Inflammatory macrophage treated with lipopolysaccharide for 4 hours (primary cell): ENCODE data around the gene FZD10.

Experiments
- DNase-seq: peaks from one replicate; pipeline ENCODE4 v3.0.0-alpha.2; 2020

Gene FZD10

DNA sequence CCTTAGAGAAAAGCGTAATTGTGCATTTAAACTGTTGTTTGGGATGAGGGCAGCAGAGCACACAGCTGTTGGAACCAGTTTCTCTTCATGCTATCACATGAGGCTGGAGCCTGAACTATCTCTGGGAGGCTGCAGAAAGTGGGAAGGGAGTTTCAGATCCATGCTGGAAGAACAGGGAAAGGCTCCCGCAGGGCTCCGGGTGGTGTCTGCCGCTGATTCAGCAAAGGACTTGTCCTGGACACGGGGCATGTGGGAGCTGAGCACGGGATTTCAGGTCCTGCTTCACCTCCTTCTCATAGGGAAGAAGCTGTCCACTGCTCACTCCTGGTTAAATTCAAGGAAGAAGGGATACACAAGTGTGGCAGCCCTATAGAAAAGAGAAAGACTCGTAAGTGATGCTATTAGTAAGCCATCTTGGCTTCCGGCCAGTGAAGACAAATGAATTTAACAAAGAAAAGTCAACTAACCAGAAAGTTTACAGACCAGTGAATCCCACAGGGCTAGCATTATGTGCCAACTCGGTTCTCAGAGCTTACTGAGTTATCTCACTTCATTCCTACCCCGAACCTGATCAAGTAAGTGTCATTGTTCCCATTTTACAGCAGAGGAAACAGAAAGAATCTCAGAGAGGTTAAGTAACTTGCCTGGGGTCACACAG is 6.7 kb upstream of the FZD10 start:
- no peak for DNase-seq

DNA sequence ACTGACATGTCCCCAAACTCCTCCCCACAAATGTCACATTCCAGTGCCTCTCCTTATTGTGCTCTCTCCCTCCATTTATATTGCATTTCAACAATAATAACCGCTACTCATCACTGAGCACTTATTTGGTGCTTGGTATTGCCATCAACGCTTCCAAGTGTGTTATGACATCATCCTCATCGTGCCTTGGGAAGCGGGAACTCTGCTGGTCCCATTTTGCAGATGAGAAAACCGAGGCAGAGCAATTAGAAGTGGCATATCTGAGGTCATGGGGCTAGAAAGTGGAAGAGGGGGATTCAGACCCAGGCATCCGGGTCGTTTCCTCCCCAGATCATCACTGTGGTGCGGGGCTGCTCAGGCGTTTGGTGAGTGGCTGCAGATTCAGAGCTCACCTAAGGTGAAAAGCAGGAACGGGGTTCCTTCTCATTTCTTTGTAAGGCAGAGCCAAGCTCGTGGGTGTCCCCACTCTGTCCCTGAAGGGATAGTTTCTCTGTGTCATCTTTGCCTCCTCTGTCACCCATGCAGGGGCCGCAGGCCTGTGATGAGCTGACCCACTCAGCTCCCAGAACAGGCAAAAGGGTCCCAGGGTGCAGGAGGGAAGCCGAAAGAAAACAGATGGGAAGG is 5.5 kb upstream of the FZD10 start:
- no peak for DNase-seq

DNA sequence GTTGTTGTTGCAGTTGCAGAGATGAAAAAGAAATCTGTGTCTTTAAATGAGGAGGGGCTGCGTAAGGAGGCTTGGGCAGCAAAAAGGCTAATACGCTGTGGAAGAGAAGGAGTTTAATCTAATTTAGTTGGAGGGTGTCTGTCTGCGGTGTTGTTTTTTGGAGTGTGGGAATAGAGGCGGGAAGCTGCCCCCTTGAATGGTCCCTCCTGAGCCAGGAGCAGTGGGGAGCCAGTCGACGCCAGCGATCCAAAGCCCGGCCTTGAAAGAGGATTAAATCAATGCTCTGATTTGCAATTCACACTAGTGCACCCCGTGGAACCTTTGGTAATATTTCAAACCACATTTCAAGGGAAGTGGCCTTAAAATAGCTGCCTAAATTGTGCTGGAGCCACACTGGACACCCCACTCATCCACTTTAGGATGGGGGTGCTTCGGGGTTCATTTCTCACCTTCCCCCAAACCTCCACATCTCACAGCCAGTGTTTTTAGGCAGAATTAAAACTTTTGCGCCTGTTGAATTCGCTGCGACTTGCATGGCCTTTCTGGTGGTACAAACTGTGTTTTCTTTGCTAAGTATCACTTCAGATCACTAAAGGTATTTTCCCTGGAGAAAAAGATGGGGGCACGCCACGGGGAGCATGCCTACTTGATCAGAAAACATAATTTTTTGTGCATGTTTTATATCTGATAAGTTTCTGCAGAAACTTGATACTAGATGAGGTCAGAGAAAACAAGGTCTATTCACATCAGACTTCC is 4.1 kb upstream of the FZD10 start:
- no peak for DNase-seq

DNA sequence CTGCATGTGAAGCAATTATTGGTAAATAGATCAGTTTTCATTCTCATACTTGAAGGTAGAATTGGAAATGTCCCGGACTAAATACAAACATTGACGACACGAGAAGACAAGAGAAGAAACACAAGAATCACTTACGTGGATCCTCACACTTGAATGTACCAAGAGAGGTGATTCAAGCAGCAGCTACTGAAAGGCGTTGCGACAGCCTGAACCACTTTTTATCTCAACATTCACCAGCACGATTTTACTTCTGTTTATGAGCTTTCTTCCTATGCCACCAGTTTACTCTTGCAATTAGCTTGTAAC is 3.6 kb upstream of the FZD10 start:
- DNase-seq, result no peak

DNA sequence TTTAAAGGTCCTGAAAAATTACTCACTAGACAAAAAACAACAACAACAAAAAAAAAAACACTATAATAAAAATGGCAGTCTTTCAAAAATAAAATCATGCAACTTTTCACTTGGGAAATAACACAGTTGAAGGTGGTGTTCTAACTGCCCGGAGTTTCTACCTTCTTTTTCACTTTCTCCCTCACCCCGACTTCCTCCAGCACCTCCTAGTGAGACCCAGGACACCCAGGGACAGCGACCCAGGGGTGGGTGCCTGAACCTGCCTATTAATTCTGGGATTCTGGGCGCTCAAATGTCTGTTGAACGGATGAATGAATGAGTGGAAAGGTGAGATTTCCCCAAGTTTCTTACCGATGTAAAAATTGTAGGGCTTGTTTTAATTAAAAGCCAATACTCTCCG is 2.0 kb upstream of the FZD10 start:
- DNase-seq, result no peak

DNA sequence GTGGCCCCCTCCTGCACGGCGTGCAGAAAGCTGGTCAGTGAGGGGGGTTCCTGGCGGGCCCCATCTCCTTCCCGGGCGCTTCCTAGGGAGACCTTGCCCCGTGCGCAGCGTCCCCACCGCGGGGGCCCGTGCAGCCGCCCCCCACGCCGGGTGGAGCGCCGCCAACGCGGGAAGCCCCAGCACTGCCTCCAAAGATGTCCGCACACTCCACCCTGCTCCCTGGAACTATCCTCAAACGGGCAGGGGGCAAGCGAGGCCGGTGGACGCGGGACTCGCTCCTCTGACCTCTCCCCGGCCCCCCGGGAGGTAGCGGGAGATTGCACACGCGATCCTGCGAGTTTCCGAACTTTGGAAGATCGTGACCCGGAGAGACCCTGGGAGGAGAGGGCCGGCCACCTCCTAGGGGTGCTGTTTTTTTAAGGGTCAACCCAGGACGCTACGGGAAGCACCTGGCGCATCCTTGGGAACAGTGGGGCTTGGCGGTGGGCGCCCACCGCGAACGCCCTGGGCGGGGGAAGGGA is 1.5 kb upstream of the FZD10 start:
- no peak for DNase-seq

DNA sequence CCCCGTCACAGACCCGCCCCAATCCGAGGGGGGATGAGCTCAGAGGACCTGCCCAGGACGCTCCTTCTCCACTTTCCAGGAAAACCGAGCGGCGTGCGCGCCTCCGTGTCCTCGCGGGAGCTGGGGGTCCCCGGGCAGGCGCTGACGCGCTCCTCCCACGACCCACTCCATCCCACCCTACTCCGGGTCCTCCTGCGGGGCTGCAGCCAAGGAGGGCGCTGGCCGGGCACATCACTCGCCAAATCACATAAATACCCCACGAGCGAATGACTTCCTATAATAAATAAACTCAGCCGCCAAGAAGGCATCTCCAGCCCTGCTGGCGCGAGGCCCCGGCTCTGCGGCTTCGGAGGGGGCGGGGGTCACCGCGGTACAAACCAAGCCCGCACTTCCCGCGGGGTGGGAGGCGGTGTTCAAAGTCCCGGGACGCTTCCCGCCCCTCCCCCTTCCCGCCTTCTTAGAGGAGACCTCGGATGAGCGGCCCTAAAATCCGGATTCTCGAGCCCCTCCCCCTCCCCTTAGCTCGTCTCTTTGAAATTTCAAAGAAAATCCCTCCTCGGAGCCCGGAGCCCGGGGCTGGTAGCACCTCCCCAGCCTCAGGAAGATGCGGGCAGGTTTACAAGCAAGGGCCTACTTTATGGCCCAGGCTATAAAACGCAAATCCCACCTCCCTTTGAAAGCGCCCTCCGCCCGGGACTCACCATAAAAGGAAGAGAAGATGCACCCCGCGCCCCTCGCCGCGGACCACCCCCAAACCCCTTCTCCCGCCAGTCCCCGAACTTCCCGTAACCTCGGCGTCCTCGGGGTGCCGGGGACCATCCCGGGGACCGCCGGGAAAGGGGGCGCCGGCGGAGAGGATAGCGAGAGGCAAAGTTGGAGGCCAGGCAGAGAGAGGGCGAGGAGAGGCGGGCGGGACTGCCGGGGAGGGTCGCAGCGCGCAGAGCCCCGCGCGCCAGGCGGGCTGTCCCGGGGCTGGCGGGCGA is 712 bp upstream of the FZD10 start:
- no peak for DNase-seq

DNA sequence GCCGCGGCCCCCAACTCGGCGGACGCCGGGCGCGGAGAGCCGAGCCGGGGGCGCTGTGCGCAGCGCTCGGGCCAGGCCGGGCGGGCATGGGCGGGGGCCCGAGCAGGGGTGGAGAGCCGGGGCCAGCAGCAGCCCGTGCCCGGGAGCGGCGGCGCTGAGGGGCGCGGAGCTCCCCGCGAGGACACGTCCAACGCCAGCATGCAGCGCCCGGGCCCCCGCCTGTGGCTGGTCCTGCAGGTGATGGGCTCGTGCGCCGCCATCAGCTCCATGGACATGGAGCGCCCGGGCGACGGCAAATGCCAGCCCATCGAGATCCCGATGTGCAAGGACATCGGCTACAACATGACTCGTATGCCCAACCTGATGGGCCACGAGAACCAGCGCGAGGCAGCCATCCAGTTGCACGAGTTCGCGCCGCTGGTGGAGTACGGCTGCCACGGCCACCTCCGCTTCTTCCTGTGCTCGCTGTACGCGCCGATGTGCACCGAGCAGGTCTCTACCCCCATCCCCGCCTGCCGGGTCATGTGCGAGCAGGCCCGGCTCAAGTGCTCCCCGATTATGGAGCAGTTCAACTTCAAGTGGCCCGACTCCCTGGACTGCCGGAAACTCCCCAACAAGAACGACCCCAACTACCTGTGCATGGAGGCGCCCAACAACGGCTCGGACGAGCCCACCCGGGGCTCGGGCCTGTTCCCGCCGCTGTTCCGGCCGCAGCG is 639 bp downstream of the FZD10 start:
- DNase-seq, result no peak

DNA sequence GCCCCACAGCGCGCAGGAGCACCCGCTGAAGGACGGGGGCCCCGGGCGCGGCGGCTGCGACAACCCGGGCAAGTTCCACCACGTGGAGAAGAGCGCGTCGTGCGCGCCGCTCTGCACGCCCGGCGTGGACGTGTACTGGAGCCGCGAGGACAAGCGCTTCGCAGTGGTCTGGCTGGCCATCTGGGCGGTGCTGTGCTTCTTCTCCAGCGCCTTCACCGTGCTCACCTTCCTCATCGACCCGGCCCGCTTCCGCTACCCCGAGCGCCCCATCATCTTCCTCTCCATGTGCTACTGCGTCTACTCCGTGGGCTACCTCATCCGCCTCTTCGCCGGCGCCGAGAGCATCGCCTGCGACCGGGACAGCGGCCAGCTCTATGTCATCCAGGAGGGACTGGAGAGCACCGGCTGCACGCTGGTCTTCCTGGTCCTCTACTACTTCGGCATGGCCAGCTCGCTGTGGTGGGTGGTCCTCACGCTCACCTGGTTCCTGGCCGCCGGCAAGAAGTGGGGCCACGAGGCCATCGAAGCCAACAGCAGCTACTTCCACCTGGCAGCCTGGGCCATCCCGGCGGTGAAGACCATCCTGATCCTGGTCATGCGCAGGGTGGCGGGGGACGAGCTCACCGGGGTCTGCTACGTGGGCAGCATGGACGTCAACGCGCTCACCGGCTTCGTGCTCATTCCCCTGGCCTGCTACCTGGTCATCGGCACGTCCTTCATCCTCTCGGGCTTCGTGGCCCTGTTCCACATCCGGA is 1.4 kb downstream of the FZD10 start:
- no peak for DNase-seq

DNA sequence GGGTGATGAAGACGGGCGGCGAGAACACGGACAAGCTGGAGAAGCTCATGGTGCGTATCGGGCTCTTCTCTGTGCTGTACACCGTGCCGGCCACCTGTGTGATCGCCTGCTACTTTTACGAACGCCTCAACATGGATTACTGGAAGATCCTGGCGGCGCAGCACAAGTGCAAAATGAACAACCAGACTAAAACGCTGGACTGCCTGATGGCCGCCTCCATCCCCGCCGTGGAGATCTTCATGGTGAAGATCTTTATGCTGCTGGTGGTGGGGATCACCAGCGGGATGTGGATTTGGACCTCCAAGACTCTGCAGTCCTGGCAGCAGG is 1.9 kb downstream of the FZD10 start:
- DNase-seq, result no peak

DNA sequence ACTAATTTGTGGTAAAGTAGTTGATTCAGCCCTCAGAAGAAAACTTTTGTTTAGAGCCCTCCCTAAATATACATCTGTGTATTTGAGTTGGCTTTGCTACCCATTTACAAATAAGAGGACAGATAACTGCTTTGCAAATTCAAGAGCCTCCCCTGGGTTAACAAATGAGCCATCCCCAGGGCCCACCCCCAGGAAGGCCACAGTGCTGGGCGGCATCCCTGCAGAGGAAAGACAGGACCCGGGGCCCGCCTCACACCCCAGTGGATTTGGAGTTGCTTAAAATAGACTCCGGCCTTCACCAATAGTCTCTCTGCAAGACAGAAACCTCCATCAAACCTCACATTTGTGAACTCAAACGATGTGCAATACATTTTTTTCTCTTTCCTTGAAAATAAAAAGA is 2.7 kb downstream of the FZD10 start:
- no peak for DNase-seq

DNA sequence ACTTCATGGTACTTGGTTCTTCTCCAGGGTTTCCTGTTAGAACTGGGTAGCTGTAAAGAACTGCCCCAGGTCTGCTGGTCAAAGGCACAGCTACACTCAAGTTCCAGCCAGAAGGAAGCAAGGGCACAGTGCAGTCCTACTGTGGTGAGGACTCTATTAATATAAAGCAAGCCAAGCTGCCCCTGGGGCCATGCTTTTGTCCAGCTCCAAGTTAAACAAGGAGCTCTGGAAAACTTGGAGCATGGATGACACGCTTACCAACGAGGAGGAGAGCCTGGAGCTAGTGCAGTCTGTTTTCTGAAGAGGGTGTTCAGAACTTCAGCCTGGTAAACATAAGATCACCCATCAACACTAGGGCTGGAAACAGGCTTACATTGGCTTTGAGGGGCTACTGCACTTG is 4.0 kb downstream of the FZD10 start:
- no peak for DNase-seq

DNA sequence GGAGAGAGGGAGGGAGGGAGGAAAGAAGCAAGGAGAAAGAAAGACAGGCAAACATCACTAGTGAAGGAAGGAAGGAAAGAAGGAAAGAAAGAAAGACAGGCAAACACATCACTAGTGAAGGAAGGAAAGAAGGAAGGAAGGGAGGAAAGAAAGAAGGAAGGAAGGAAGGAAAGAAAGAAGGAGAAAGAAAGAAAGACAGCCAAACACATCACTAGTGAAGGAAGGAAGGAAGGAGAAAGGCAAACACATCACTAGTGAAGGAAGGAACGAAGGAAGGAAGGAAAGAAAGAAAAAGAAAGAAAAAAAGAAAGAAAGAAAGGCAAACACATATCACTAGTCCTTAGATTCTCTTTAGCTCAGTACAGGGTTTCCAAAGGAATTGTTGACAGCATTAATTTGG is 5.3 kb downstream of the FZD10 start:
- DNase-seq, result no peak

DNA sequence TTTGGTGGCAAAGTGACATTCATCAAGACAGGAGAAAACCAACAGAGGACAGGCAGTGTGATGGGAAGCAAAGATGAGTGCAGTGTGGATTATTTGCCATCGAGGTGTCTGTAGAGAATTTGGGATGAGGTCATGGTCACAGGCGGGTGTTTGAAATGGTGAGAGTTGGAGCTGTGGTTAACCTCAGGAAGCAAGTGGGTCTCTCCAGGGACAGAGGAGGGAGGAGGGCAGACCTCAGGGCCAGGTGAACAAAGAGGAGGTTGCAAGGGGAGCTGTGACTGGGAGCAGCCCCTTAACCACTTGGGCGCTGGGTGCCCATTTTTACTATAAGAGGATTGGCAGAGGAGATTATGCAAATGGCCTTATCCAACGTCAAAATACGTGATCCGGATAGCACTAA is 7.0 kb downstream of the FZD10 start:
- DNase-seq, result no peak

DNA sequence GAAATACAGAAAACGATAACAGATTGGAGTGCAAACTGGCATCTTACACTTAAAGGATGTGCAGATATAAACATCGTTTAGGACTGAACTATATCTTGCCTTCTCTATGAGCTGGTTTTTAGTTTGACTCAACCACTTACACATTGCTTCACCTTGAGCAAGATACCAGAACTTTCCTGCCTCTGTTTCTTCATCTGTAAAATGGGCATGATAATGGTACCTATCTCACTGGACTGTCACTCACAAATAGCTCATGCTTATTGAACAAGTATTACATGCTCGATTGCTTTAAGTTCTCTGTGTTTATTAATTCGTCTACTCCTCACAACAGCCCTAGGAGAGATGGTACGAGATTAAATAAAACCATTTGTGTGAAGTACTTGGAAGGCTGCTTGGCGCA is 7.7 kb downstream of the FZD10 start:
- no peak for DNase-seq

DNA sequence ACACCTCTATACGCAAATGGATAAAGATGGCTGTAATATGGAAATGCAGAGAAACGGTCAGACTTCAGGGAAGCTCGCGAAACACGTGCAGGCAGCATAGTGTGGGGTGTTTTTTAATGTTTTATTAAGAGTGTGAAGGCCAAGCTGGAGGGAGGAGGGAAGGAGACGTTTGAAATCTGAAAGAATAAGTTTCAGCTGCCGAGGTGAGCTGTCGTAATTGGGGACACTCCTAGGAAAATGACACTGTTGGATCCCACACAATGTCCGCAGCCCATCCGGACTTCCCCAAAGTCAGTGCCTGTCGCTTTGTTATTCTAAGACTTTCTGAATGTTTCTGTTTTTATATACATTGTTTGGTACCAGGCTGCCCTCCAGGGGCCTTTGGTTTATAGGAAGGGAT is 8.3 kb downstream of the FZD10 start:
- DNase-seq, result no peak

DNA sequence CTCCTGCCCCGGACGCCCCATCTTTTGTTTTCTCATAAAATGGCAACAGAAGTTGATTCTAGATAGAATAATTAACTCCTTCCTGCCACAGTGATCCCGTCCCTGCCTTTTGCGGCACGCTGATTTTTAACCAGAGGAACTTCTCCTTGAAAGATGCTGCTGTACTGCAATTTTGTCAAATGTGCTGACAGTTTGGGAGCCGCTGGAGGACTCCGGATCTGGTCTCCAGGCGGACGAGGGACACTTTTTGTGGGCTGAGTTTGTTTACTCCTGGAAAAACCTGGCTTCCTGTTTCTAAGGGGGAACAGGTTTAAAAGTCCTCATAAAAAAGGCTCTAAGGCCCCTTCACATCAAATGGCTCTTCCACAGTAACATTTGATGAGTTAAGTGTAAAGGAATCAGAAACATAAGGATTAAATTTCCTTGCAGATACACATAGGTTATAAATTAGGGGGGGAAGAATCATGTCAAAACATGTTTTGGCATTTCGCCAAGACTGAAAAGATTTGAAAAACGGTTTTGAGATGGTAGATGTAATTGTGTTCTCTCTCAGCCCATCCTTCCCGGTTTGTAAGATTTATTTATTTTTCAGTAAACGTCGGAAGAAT is 15.5 kb downstream of the FZD10 start:
- DNase-seq, result no peak

DNA sequence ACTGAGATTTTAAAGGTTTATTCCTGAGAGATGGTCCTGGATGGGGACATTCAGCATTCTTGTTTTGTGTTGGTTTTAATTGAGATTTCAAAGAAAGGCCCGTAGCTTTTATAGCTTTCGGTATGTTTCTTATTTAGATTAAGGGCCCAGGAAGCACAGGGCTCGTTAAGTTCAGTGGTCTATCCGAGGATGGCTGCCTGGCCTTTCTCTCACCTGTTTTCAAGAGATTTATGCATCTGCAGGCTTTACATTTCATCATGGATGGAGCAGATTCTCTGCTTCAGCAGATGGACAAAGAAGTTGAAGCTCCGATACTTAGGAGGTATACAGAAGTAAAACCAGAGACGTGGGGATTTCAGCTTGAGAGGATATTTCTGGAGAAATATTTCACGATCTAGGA is 16.0 kb downstream of the FZD10 start:
- no peak for DNase-seq

DNA sequence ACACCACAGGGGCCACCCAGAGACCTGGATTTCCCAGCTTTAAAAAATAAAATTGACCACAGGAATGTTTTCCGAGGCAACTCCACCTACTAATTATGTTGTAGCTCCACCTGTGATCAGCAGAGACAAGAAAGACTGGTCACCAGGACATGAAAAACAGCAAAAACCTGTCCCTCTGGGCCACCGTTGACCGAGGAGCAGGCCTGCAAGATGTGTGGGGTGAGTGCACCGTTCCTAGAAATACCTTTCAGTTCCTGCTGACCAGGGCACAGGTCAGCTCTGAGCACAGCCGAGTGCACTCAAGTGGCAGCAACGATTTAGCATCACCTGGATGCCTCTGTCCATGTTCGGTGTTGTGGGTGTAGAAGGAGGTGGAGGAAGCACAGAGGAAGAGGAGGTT is 16.9 kb downstream of the FZD10 start:
- DNase-seq, result no peak

DNA sequence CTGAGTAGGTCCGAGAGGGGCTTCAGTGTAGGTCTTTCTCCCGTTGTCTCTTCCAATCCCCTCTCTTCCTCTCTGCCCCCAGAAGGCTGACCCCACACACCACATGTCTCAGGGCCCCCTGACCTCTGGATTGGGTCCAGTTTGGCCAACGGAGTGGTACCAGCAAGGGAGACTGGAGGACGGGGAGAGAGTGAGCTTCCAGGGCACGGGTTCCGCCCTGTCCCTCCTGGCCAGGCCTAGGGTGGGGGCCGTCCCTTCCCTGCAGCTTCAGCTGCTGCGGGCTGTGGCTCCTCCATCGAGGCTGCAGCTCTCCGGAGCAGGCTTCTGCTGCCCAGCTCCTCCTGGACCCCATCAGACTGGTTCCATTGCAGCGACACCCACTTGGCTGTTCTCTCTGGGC is 17.4 kb downstream of the FZD10 start:
- no peak for DNase-seq

DNA sequence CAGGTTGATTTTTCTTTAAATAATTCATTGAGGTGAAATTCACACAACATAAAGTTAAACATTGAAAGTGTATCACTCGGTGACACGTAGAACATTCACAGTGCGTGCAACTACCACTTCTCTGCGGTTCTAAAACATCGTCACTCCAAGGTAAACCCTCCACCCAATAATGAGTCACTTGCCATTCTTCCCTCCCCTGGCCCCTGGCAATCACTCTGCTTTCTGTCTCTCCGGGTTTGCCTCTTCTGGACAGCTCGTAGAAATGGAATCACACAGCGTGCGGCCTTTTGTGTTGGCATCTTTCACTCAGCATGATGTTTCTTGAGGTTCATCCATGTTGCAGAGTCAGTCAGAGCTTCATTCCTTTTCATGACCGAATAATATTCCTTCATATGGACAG is 18.9 kb downstream of the FZD10 start:
- DNase-seq, result no peak
